ENCODE data around the gene ADI1.
A peak's percentile ranks its signal among the peaks of the same experiment; 100 is the strongest.

ADI1 gene

DNA sequence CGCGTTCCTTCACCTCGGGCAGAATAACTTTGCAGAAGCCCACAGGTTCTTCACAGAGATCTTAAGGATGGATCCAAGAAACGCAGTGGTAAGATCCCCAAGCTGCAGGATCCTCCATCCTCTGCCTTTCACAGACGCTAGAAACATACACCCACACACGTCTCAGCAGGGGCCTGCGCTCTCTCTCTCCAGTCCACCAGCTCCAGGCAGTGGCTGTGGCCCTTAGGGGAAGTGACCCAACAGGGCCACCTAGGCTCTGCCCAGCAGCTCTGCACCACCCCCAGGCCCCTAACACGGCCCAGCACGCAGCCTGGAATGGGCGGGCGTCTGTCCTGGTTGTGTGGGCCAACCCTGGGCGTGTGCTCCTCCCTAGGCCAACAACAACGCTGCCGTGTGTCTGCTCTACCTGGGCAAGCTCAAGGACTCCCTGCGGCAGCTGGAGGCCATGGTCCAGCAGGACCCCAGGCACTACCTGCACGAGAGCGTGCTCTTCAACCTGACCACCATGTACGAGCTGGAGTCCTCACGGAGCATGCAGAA lies 40.4 kb downstream of the ADI1 start:
- no peak for DNase-seq

DNA sequence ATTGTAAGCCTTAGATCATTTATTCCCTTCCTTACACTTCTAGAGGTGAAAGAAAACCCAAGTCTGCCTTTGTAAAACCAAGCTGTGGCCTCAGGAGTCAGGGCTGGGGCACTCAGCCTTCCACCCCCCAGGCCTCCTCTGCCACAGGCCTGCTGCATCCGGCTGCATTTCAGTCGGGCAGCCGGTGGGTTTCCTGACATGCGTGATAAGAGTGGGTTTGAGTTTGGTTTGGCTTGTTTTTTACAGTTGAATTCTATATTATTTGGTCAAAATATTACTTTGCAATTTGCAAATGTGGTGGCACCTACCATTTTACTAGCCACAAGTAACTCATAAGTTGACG lies 42.4 kb downstream of the ADI1 start:
- no peak for DNase-seq

DNA sequence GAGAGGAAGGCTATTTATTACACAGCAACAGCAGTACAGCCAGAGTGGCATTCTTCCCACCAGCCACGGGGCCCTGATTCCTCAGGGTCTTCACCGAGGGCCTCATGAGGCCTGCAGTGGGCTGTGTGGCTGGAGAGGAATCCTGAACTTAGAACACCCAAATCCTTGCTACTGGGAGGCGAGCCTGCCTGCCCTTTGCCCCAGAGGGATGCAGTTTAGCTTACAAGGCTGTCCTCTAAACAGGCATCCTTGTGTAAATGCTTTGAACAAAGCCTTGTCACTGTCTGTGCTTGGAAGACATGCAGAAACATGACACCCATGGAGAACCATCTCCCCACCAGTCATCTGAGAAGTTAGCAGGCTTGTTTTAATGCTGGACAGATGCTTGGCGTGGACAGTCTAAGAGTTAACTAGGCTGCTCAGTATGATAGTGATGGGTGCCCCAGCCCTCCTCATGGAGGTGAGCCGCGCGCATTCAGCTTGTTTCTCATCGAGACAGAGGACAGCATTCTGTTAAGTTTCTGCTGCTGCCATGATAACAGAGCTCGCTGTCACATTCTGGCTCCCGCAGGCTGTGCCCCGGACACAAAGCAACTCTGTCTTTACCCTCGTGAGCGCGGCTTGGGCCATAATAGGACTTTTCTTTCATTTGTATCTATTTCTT lies 42.9 kb downstream of the ADI1 start:
- no peak for DNase-seq

DNA sequence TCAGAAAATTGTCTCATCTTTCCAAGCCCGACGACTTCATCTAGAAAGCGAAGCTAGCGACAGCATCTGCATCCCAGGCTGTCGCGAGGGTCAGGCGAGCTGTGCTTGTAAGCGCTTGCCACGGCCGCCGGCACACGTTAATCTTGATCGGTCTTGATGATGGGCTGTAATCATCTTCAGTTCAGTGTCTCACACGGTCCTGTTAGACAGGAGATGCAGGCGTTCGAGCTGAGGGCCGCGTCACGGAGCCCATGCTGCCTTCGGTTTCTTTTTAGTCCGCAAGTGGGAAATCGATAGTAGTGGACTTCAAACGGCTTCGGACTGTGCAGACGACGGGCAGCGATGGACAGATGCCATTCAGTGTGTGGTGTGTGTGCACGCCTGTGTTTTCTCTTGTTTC lies 43.6 kb downstream of the ADI1 start:
- DNase-seq = no peak

DNA sequence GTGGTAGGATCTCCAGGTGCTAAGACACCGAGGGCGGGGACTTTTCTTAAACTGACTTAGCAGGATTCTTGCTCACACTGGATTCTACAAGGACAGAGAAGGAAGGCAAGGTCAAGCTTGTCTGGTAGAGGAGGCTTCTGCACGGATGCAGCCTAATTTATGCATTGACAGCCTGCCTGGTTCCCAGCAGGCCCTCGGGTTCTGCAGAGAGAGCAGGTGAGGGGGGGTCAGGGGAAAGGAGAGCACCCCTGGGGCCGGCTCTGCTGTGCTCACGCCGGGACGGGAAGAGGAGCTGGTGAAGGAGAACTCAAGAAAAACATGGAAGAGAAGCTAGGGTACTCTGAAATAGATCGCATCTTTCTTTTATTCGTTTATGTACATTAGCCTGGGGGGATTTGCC lies 46.4 kb downstream of the ADI1 start:
- DNase-seq = no peak

DNA sequence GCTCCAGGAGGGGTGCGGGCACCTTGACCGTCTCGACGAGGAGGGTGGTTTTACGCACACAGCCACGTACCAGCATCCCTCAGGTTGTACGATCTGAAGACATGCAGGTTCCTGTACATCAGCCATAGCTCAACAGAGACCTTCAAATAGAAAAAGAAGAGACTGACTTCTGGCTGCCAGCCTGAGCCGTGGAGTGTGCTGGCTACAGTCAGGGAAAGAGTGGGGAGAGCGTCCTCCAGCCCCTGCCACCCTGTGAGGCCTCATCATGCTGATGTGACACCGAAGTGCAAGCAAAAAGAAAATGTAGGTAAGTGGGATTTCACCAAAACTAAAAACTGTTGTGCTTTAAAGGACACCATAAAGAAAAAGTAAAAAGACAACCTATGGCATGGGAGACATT lies 47.0 kb downstream of the ADI1 start:
- DNase-seq = no peak

DNA sequence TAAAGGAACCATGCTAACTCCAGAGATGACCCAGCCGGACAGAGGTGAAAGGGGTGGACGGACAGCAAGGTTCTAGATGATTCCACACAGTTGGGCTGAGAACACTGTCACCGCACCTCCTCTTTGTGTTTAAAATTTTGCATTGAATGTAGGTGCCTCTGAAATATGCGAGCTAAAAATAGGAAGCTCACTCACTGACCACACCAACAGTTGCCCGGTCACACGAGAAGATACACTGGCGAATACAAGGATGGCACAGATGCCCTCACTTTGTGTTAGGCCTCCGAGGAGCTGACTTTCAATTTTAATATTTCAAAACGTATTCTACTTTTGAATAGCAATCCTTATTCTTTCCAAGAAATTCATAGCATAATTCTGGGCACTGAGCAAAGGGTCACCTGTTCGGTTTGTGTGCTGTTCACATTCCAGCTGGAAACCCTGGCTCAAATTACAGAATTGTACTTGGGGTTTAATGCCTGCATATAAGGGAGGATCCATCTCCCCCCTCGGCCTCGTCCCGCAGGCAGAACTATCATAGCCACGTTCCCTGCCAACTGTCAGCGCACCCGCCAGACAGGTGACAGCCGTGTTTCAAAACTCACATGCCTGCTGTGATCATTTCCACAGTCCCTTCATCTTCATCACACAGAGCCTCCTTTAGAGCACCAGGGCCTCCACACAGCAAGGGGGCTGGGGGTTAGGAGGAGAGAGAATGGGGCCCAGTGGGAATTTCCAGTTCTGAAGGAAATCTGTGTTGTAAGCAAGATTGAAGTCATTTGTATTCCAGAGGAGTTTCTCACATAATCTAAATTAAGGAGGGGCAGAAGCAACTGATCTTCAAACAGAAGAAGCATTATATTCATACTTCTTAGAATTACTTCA lies 48.2 kb downstream of the ADI1 start:
- no peak for DNase-seq

DNA sequence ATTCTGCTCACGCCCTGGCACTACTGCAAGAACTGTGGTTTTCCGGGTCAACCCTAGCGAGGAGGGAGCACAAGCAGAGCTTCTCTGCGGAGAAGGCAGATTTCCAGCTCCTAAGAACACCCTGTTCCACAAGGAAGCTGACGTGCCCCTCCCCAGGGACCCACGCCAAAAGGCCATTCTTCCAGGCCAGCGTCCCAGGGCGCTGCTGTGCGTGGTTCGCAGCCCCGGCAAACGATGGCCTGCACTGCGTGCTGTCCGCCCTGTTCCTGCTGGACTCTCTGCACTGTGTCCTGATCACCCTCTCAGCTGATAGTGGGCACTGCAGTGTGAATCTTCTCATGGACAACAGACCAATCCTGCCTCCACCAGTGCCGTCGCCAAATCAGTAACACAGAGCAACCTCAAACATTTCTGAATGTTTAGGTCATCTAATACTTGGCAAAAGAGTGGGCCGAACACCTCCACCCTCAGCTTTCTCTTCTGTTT lies 49.1 kb downstream of the ADI1 start:
- no peak for DNase-seq

DNA sequence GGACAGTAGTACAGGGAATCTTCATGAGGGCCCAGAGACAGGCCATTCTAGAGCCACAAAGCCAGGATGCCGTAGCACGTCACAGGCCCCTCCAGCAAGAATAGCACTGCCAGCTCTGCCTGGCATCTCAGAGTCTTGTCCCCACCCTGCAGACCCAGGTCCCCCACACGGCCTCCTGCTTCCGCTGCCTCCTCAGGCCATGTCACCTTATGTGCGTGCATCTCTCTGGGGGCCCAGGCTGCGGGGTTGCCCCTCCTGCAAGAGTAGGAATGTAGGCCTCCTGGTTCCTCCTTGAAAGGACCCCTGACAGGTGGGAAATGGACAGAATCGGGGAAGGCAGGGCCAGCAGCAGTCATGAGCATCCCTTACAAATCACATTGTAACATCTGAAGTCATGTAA lies 49.8 kb downstream of the ADI1 start:
- DNase-seq = no peak

DNA sequence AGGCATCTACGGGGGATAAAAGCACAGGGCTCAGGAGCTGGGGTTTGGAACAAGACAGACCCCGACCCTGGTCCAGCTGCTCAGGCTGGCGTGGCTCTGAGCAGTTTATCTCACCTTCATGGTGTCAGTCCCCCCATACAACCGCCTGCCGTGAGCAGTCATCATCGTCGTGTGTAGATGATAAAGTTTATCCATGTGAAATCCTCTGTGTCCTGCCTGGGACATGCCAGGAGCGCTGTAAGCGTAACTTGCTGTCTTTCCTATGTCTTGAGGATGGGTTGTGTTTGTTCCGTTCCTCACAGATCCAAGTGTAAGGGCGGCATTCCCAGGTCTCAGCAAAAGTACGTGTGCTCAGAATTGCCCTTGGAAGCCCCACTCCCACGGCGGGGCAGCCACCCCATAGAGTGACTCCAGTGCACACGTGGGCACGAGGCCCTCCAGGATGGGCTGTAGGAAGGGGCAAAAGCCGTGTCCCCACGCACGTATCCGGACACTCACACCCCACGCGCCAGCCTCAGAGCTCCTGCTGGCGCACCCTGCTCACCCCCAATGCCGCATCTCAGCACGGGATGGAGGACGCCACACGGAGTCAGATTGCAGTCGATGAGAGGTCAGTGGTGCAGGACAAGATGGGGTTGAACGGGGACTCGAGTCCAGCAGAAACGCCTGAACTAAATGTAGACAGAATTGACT lies 50.9 kb downstream of the ADI1 start:
- no peak for DNase-seq

DNA sequence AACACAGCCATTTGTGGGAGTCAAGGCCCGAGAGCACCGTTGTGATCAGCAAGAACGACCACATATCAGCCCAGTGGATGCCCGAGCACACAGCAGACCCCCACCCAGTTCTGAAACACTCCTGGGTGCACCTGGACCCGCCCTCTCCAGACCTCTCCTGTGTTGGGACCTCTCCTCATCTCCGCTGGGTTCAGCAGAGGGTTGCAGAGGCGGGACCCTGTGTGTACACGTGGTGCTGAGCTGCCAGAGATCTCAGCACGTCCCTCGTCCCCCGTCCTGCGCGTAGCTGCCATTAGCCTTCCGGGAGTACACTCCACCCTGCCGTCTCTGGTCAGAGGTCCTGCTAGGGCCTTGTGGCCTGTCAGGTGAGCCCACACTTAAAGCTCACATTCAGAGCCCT lies 51.7 kb downstream of the ADI1 start:
- no peak for DNase-seq

DNA sequence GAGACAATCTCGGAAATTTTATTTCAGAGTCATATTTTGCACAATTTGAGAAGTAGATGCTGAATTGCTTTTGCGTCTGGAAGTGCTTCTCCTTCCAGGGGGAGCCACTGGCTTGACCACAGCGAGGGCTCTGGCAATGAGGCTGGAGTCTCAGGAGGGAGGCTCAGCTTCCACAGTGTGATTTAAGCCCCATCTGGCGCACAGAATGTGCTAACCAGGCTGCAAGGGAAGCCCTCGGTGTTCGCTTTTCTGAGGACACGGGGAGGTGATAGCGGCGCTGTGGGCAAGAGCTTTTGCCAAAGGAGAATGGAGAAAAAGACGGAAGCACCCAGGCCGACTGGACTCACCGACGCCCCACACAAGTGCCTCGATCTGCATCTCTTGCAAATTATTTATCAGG lies 52.4 kb downstream of the ADI1 start:
- no peak for DNase-seq

DNA sequence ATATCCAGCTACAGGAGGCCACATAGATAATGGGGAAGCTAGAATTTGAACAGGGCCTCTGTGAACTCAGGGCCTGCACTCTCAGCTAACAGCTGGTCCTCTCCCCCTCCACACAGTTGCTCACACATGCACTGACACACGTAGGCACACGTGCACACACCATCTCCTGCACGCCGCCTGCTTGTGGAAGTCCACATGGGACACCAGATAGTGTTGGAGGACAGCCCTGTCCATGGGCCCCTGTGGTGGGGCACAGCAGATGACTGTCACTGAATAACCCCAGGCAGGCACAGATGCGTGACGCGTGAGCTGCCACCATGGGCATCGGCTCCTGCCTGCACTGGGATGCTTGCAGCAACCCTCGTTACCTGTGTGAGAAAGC lies 52.9 kb downstream of the ADI1 start:
- no peak for DNase-seq

DNA sequence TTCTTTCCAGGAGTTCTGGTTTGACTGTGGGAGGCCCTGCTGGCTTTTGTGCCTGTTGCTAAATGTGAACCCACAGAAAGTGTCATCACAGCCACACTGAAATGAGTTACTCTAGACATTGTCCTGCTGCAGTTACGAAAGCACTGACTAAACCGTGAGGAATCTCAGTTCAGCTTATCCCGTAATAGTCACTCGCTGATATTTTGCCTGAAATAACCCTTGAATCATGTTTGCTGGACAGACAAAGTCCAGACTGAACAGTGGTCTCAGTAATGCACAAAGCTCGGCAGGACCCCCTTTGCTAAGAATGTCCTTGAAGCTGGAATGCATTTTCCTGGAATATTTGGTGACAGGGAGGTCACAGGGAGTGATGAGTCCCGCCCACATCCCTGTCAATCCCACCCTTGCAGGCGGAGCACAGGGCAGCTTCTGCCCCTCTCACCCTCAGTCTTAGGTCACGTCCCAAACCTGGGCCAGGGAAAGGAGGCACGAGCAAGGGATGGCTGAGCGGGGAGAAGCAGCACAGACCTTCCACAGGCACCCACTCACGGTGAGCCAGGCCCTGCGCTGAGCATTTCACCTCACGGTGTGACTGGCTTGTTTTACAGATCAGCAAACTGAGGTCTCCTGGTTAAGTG lies 53.4 kb downstream of the ADI1 start:
- peak in 1 of 2 experiments; percentile 20 for DNase-seq

DNA sequence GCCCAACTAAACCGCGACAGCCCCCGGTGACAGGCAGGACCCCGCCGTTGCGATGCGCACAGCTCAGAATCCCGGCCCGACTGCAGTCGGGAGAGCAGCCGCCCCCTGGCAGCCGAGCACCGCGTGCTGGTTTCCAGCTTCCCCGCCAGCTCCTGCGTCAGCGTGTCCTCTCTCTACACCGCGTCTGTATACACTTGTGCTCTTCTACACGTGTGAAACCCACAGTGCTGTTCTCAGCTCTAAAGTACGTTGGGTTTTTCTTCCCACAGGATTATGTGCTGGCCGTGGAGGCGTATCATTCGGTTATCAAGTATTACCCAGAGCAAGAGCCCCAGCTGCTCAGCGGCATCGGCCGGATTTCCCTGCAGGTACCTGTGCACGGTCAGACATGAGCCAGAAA lies 54.0 kb downstream of the ADI1 start:
- no peak for DNase-seq

DNA sequence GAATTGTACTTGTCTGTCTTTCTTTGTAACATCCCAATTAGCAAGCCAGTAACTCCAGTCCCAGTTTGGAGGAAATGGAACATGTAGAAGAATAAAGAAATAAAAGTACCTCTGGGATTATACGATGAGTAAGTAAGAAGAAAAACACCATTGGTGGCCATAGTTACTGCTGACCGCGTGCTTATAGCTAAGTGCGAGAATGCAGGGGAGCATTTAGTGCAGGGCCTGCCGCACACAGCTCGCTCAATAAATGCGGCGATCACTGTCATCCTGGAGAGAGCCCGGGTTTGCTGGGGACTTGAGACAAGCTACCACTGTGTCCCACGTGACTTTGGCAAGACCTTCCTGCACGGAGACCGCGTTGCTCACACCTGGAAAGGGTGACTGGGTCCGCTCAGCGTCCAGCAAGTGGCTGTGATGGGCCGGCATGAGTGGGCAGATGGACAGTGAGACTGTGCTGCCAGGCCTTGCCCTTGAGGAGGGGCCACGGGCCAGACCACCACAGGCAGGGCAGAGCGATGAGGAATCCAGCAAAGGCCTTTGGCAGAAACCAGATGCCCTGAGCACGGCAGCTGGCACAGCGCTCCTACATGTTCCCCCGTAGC lies 54.8 kb downstream of the ADI1 start:
- DNase-seq = no peak

DNA sequence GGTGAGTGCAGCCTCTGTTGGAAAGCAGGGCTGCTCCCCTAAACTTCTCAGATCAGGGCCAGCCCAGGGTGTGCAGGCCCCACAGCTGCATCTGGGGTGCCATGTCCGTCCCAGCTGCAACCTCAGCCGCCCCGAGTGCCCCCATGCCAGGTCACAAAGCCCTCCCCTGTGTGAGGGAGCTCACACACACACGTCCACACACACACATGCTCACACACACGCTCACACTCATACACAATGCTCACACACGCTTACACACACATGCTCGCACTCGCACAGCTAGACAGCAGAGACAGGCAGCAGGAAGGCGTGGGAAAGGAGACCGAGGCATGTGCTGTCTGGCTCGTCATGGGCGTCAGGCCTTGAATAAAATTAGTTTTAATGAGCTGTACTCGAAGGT lies 55.4 kb downstream of the ADI1 start:
- DNase-seq = no peak

DNA sequence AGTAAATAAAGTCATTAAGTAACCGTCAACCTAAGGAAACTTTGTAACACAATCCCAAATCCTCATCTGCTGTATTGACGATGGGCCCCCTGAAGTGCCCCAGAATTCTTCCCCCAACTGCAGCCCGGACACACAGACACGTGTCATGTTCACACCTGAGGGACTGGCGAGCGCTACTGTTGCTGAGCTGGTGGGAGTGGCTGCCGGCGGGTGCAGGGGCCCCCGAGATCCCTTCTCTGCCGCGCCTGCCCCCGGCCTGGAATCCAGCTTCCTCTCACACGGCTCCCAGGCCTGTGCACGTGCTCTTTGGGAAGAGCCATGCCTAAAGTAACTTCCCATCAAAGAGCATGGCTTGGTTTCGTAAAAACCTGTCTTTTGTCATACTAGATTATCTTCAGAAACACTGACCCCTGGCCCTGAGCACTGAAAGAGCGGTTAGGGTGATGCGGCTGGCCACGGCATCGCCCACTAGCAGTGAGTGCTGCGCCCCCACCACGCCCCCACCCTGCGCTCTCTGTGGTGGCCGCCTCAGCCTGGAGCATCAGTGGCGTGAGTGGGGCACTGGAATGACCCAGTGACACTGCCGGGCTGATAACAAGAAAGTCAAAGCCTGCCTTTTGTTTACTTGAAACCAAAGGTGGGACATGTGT lies 56.0 kb downstream of the ADI1 start:
- DNase-seq = no peak

DNA sequence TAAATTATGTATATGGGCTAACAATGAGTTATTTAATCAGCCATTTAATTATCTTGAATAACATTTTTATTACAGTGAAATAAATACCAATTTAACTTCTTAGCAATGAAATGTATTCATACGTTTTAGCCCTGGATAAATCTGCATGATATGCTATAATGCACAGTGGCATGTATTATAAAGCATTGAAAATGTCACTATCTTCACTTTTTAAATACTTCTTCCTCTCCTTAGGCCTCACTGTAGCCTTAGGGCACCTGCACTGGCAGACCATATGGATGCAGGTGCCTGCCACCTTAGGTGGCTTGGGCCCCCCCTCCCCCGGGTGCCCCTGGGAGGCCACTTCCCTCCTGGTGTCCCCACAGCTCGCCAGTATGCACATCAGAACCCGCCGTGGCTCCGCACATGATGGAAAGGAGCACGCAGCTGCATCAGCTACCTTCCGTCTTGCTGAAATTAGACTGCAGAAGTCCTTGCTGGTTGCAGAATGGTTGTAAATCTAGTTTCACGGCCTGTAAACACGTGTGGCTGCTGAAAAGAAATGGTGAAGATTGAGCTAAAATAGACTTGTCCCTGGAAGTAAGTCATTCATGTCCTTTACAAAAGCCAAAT lies 56.7 kb downstream of the ADI1 start:
- DNase-seq = no peak

DNA sequence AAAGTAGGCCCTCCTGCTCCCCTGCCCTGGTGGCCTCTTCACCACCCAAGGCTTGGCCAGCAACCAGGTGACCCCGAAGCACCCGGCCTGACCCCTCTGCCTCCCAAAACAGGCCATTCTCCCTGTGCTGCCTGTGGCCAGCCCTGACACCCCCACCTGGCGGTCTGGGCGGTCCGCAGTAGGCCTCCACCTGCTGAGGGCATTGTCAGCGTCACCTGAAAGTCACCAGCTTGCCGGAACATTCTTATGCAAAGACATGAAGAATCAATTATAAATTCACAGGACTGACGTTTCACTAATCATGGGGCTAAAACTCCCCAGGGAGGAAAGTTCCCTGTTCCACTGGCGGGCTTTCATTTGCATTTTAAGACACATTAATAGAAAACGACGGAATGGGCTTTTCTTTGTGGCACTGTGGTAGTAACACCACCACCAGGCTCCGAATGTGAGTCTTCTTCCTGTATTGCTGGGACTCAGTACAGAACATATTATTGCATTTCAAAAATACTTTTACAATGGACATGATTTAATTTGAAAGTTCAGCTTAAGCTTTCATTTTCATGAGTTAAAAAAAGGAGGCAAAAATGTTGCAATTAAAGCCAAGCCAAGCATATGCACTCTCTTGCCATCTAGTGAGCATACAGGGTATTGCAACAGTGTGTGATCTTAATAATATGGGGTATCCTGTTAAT lies 57.4 kb downstream of the ADI1 start:
- DNase-seq = peak in 1 of 2 experiments; percentile 35

Measured in SW 1271 (cell line).